GM12878 (cell line): ENCODE results near the gene FSTL4. TPM values are rescaled to one million over a fixed set of nuclear protein-coding genes. Genes with fewer than 3 reads are reported as not detected.
A peak's percentile ranks its signal among the peaks of the same experiment; 100 is the strongest.

Experiments
- ATAC-seq: fragments of 200-7000 bp; cut with Tn5 transposase; 3 replicates; pipeline ENCODE4 v1.9.1; 2020; ENCODE audit warnings: mild to moderate bottlenecking, moderate library complexity
- BruUV-seq: library from RNA; stranded (reverse); fragments of 400-500 nt; replicated peaks from 2 replicates; lab custom pipeline; 2021; lab: Mats Ljungman, UMichigan
- CTCF ChIA-PET: fragments of 300-600 bp; sonication (Branson Sonifier 250); formaldehyde crosslinking; extraction: SDS; loops from one replicate; lab custom pipeline; 2021; ENCODE audit warnings: inconsistent platforms; lab: Yijun Ruan, JAX
- POLR2A ChIA-PET: fragments of 350-600 bp; formaldehyde crosslinking; extraction: SDS; loops from one replicate; lab custom pipeline; 2021; ENCODE audit warnings: inconsistent platforms; lab: Charles Lee
- RAD21 ChIA-PET: fragments of 300-600 bp; sonication (Branson Sonifier 250); formaldehyde crosslinking; loops from one replicate; lab custom pipeline; 2023; ENCODE audit warnings: antibody characterized with exemption; ENCODE audit not compliant: unreplicated experiment; lab: Charles Lee
- SMC1A ChIA-PET: fragments of 300-600 bp; sonication (Branson Sonifier 250); formaldehyde crosslinking; loops from one replicate; lab custom pipeline; 2023; ENCODE audit not compliant: unreplicated experiment, uncharacterized antibody; lab: Charles Lee
- DNase-seq: peaks from one replicate; pipeline ENCODE4 v3.0.0-alpha.2; 2011; ENCODE audit warnings: low read depth, low spot score
- FAIRE-seq: peaks from 3 replicates; lab custom pipeline; 2011; peaks lifted over from hg19 to GRCh38; lab: Jason Lieb, UNC
- H2AFZ ChIP-seq: 2 replicates; pipeline ENCODE4 v1.6.0; 2011; ENCODE audit warnings: low read depth, low read length, control low read depth; ENCODE audit not compliant: control insufficient read depth
- H3K27ac ChIP-seq: 2 replicates; pipeline ENCODE4 v1.5.1; 2011; ENCODE audit warnings: control low read depth; ENCODE audit not compliant: control insufficient read depth, insufficient read depth
- H3K27me3 ChIP-seq, 2 experiments: replicated peaks in 1 of 2; 2 replicates each; pipeline versions ENCODE4 v1.6.0 to v1.6.1; 2011; ENCODE audit warnings: low read length in 1 of 2; ENCODE audit not compliant: control insufficient read depth in 2 of 2, insufficient read depth in 2 of 2
- H3K36me3 ChIP-seq, 2 experiments: 2 replicates each; pipeline ENCODE4 v1.5.1; 2011; ENCODE audit warnings: low read length in 1 of 2; ENCODE audit not compliant: control insufficient read depth in 2 of 2, insufficient read depth in 2 of 2
- H3K4me1 ChIP-seq: 2 replicates; pipeline ENCODE4 v1.6.1; 2011; ENCODE audit warnings: mild to moderate bottlenecking, low read length, moderate library complexity, mixed read lengths; ENCODE audit not compliant: control insufficient read depth, insufficient read depth
- H3K4me2 ChIP-seq: 2 replicates; pipeline ENCODE4 v1.6.0; 2011; ENCODE audit warnings: control low read depth; ENCODE audit not compliant: control insufficient read depth, insufficient read depth
- H3K4me3 ChIP-seq: fragments of 200-600 bp; sonication (generic); 2 replicates; pipeline ENCODE4 v1.5.1; 2016
- H3K79me2 ChIP-seq: 2 replicates; pipeline ENCODE4 v1.6.0; 2011; ENCODE audit warnings: low read length; ENCODE audit not compliant: control insufficient read depth, insufficient read depth
- H3K9ac ChIP-seq: 2 replicates; pipeline ENCODE4 v1.8.0; 2011; ENCODE audit warnings: low read length, control low read depth, mixed read lengths; ENCODE audit not compliant: control insufficient read depth, insufficient read depth
- H3K9me3 ChIP-seq: replicated peaks from 3 replicates; pipeline ENCODE4 v1.5.1; 2011; ENCODE audit warnings: mild to moderate bottlenecking, low read length; ENCODE audit not compliant: control insufficient read depth, insufficient read depth
- H4K20me1 ChIP-seq: 2 replicates; pipeline ENCODE4 v1.6.0; 2011; ENCODE audit not compliant: control insufficient read depth, insufficient read depth
- WGBS: methylation state at CpG from one replicate; pipeline ENCODE4 v1.1.6; 2016; ENCODE audit warnings: low lambda C conversion rate; ENCODE audit not compliant: insufficient replicate concordance, insufficient coverage; ENCODE audit errors: missing lambda C conversion rate; 5-methylcytosine and 5-hydroxymethylcytosine counted together
- in situ Hi-C: fragments of 300-500 bp; cut with MboI; formaldehyde crosslinking; loops from 9 replicates; pipeline ENCODE4 v1.14.3; 2018; ENCODE audit warnings: mixed read lengths
- intact Hi-C: fragments of 100-400 bp; cut with micrococcal nuclease; formaldehyde crosslinking; loops from one replicate; pipeline ENCODE4 v1.14.2; 2022; ENCODE audit not compliant: unreplicated experiment
- polyA plus RNA-seq, 11 experiments: library from polyadenylated mRNA; depleted of rRNA in 4 of 11; unstranded in 6 of 11; stranded (reverse) in 5 of 11; fragments of >200 nt; fragmentation: Nextera tagmentation in 4 of 11; fragmentation: Illumina TruSeq in 1 of 11; extraction: Ambion mirVana in 4 of 11; extraction: Trizol in 1 of 11; gene quantifications; 1 replicate in 1 of 11; 2 replicates in 10 of 11; pipeline versions ENCODE4 v1.2.1 to v1.2.3, GENCODE V29; 2011 to 2016; ENCODE audit warnings: inconsistent platforms in 2 of 11, missing spikeins in 2 of 11, low read depth in 1 of 11
- total RNA-seq, 4 experiments: library from RNA; depleted of rRNA in 3 of 4; stranded (reverse); fragments of >200 nt in 3 of 4; fragmentation: Illumina TruSeq in 1 of 4; extraction: Trizol in 1 of 4; gene quantifications; 2 replicates each; pipeline versions ENCODE4 v1.2.1 to v1.2.3, GENCODE V29; 2013 to 2021
- TF ChIP-seq, protein P1 (sequence below), 3 experiments: IDR thresholded peaks in 2 of 3; conservative IDR thresholded peaks in 1 of 3; 2 replicates each; pipeline ENCODE4 v1.5.1; 2011; ENCODE audit warnings: low read depth in 3 of 3, low read length in 3 of 3, mild to moderate bottlenecking in 3 of 3, control low read depth in 2 of 3, moderate library complexity in 2 of 3, inconsistent platforms in 1 of 3, mixed read lengths in 1 of 3; ENCODE audit not compliant: control insufficient read depth in 2 of 3, insufficient read depth in 1 of 3; ENCODE audit errors: extremely low read depth in 1 of 3
- TF ChIP-seq, protein P2 (sequence below): IDR thresholded peaks from 2 replicates; pipeline ENCODE4 v1.6.1; 2012; ENCODE audit warnings: low read depth, low read length, improper control_type of control experiment

Gene FSTL4
- total and polyA plus RNA-seq, 10 of the 15 experiments (the other 5 are each of a cell fraction or from before 2014, with no cell fraction given), result 0.01 to 0.79 (median 0.21) TPM; not detected in 6

DNA sequence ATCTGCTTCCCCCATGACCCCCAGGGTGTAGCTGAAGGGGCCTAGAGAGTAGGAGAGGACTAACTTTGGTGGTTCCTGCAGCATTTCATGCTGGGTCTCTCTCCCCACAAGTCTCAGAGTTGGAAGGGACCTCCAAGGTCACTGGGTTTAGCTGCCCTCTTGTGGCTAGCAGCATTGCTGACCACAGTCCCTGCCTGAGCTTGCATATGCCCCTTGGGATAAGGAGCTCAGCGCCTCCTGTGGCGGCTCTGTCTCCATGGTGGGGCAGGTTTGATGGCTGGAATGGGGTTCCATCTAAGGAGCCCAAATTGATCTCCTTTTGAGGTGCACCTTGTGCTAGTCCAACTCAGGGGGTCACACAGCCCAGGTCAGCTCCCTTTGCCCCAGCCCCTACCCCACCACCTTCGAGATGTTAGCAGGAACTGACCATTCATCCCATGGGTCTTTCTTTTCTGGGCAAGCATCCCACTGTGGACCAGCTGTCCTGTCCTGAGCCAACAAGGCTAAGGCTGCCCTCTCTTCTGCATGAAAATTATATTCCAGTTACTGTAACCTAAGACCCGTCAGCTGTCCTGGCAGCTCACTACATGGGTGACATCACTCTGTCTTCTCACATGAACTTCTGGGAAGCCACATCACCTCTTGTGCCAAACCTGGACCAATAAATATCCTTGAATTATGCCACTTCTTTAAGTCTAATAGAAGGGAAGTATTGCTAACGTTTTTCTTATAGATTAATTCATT is 364.3 kb downstream of the FSTL4 start:
- H3K4me2 ChIP-seq, result no peak overlapping the region
- TF ChIP-seq, protein P1, sequence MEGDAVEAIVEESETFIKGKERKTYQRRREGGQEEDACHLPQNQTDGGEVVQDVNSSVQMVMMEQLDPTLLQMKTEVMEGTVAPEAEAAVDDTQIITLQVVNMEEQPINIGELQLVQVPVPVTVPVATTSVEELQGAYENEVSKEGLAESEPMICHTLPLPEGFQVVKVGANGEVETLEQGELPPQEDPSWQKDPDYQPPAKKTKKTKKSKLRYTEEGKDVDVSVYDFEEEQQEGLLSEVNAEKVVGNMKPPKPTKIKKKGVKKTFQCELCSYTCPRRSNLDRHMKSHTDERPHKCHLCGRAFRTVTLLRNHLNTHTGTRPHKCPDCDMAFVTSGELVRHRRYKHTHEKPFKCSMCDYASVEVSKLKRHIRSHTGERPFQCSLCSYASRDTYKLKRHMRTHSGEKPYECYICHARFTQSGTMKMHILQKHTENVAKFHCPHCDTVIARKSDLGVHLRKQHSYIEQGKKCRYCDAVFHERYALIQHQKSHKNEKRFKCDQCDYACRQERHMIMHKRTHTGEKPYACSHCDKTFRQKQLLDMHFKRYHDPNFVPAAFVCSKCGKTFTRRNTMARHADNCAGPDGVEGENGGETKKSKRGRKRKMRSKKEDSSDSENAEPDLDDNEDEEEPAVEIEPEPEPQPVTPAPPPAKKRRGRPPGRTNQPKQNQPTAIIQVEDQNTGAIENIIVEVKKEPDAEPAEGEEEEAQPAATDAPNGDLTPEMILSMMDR (IDR thresholded peaks at IDR 0.05 in 2 of 3, conservative IDR thresholded peaks at IDR 0.05 in 1 of 3; ENCODE audit: control insufficient read depth in 2 of 3, extremely low read depth in 1 of 3, insufficient read depth in 1 of 3, low read depth in 3 of 3, low read length in 3 of 3), result peak in 2 of 3 experiments; percentile 22 to 29; a peak in 2 of 6 replicates
- TF ChIP-seq, protein P2, sequence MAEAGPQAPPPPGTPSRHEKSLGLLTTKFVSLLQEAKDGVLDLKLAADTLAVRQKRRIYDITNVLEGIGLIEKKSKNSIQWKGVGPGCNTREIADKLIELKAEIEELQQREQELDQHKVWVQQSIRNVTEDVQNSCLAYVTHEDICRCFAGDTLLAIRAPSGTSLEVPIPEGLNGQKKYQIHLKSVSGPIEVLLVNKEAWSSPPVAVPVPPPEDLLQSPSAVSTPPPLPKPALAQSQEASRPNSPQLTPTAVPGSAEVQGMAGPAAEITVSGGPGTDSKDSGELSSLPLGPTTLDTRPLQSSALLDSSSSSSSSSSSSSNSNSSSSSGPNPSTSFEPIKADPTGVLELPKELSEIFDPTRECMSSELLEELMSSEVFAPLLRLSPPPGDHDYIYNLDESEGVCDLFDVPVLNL, result no peak
- TF ChIP-seq, all 136 proteins: peak for 1
- Histone ChIP-seq H3K27ac (no peak overlapping the region), H3K36me3 (no peaks in the 10 kb centered on the region), H3K9ac (no peak overlapping the region), H3K9me3 (no peaks in the 10 kb centered on the region), H3K4me3 (no peak overlapping the region), H2AFZ (no peak overlapping the region), H3K27me3 (no peaks in the 10 kb centered on the region), H4K20me1 (no peaks in the 10 kb centered on the region), H3K79me2 (no peaks in the 10 kb centered on the region), H3K4me1 (peaks cover 14% of the 10 kb centered on the region)
- ChIA-PET RAD21 (interaction anchor here (1.6 kb wide), 1 partner anchor 134 kb away, joined by 11 read pairs; no protein-coding TSS in a partner anchor), SMC1A (interaction anchor here (1.2 to 1.6 kb wide), 4 partner anchors 10 to 138 kb away, joined by 3 to 8 read pairs (median 4); no protein-coding TSS in a partner anchor), POLR2A (no interaction called here), CTCF (interaction anchor here (0.7 to 1.9 kb wide), 7 partner anchors 9 to 145 kb away, joined by 3 to 8 read pairs (median 3); no protein-coding TSS in a partner anchor)
- FAIRE-seq (no peak), DNase-seq (no peak), ATAC-seq (no peak)
- WGBS, result 60% methylated on average over 5 of the region's 5 CpGs
- BruUV-seq, result no TSS peak
- in situ Hi-C loops (no loop called here), intact Hi-C loops (loop anchor here (5.0 kb wide), 1 partner anchor 136 kb away; no protein-coding TSS in a partner anchor)
